Thyroid gland (tissue), 4 donors: ENCODE data around the gene SESN1. TPM values are rescaled to one million over a fixed set of nuclear protein-coding genes. Genes with fewer than 3 reads are reported as not detected.

Source experiments
- small RNA-seq: library from RNA; depleted of rRNA; stranded (forward); fragments of <200 nt; gene quantifications from one replicate; pipeline ENCODE3, GENCODE V24; 2016
- total RNA-seq, 4 donors: library from RNA; depleted of rRNA; stranded (reverse); fragments of >200 nt; gene quantifications; one replicate each; pipeline ENCODE4 v1.2.3, GENCODE V29; 2016

The SESN1 gene
- total RNA-seq, 4 donors from 2014 or later: 43.8 to 68.1 (median 58.1) TPM

Small RNA genes lying within 50 kb of the gene (small RNA-seq; reads per million reads assigned to genes)
- gene RNU6-653P: not detected

Other genes with a start within 250 kb of the SESN1 start
- 1 to 10 TPM; 5.2 to 9.3 (median 6.9) TPM for gene ARMC2, start 246.4 kb downstream of the SESN1 start, total RNA-seq
- 10 to 100 TPM; 15.0 to 27.7 (median 19.5) TPM for gene CEP57L1, start 661 bp upstream of the SESN1 start, total RNA-seq